GM18505 (cell line): ENCODE data around the gene IFI44L.

Experiments used
- ATAC-seq: cut with Tn5 transposase; IDR thresholded peaks from one replicate; pipeline ENCODE4 v1.9.1; 2021; ENCODE audit not compliant: unreplicated experiment
- POLR2A ChIP-seq: IDR thresholded peaks from 4 replicates; pipeline ENCODE4 v1.6.1; 2011; ENCODE audit warnings: borderline replicate concordance; ENCODE audit not compliant: insufficient read depth, insufficient read length; ENCODE audit errors: extremely low read depth

The IFI44L gene

DNA sequence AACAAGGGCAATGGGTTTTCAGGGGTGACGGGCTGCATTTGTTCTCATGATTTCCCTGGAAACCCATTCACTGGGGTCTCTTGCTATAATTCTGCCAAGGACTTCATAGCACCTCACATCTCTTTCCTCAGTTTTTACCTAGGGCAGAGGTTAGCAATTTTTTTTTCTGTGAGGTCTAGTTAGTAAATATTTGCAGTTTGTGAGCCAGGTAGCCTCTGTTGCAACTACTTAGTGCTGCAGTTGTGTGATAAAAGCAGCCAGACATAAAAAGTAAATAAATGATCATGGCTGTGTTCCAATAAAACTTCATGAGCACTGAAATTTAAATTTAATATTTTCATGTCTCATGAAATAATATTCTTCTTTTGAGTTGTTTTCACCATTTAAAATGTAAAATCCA, 67.1 kb downstream of the IFI44L start:
- TF ChIP-seq POLR2A: no peak
- ATAC-seq: no peak

- ATAC-seq: no peak
- no peak for TF ChIP-seq POLR2A
Measured at GRCh38 chr1:78687914-78688313, 67.7 kb downstream of the IFI44L start.

GRCh38 chr1:78688697-78689096, 68.4 kb downstream of the IFI44L start:
- no peak for TF ChIP-seq POLR2A
- ATAC-seq: no peak

GRCh38 chr1:78690516-78690915, 70.3 kb downstream of the IFI44L start:
- TF ChIP-seq POLR2A: no peak
- ATAC-seq: no peak

DNA sequence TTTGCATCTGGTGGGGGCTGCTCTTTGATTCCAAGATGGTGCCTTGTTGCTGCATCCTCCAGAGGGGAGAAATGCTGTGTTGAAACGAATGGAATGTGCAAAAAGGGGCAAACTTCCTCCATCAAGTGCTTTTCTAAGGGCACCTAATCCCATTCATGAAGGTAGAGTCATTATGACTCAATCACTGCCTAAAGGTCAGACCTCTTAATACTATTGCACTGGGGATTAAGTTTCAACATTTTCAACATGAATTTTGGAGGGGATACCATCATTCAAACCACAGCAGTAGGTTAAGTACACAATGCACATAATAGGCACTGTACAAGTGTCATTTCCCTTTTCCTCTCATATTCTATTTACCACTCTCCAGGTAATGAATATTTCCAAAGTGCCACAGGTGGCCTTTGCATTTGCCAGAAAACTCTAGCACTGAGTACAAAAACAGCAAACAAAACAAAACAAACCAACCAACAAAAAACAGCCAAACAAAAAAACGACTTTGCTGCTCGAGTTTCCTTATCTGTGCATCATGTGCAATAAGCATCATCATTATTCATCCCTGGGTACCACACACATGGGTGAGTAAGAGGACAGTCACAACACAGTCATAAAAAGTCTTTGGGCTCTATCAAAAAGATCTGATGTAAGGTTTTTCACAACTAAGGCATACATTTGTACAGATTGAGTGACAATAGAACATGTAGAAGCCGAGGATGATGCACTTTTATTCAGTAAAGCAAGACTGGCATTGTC, 71.9 kb downstream of the IFI44L start:
- TF ChIP-seq POLR2A: no peak
- no peak for ATAC-seq
